WTC11 (cell line): Measurements from ENCODE around the gene FDXR. TPM values are rescaled to one million over a fixed set of nuclear protein-coding genes. Genes with fewer than 3 reads are reported as not detected.

Source experiments
- ATAC-seq: fragments of 200-7000 bp; cut with Tn5 transposase; 2 replicates; pipeline ENCODE4 v1.10.0; 2021; ENCODE audit warnings: mild to moderate bottlenecking, moderate library complexity
- CTCF ChIA-PET: fragments of 300-600 bp; sonication (Branson Sonifier 250); formaldehyde crosslinking; loops from one replicate; lab custom pipeline; 2021; ENCODE audit warnings: antibody characterized with exemption; lab: Charles Lee
- POLR2A ChIA-PET: fragments of 350-600 bp; sonication (Branson Sonifier 250); formaldehyde crosslinking; loops from one replicate; lab custom pipeline; 2021; ENCODE audit warnings: antibody characterized with exemption; lab: Charles Lee
- DNase-seq: peaks from one replicate; pipeline ENCODE4 v3.0.0; 2021; ENCODE audit warnings: low spot score
- H3K27ac Mint-ChIP-seq: 2 replicates; pipeline ENCODE4 v1.8.0; 2021; ENCODE audit warnings: mixed read lengths
- H3K27me3 Mint-ChIP-seq: 2 replicates; pipeline ENCODE4 v1.8.0; 2021; ENCODE audit warnings: low read depth, mild to moderate bottlenecking, moderate library complexity, mixed read lengths
- H3K36me3 Mint-ChIP-seq: 2 replicates; pipeline ENCODE4 v1.8.0; 2021; ENCODE audit warnings: mixed read lengths
- H3K4me1 Mint-ChIP-seq: 2 replicates; pipeline ENCODE4 v1.8.0; 2022; ENCODE audit warnings: mixed read lengths
- H3K4me3 Mint-ChIP-seq: 2 replicates; pipeline ENCODE4 v1.8.0; 2021; ENCODE audit warnings: mild to moderate bottlenecking, moderate library complexity, mixed read lengths
- H3K9me3 Mint-ChIP-seq: 2 replicates; pipeline ENCODE4 v1.8.0; 2021; ENCODE audit warnings: mixed read lengths
- AR ChIP-seq: fragments of 250-450 bp; sonication (Bioruptor Pico); IDR thresholded peaks from 2 replicates; pipeline ENCODE4 v1.9.0; 2021; ENCODE audit warnings: mild to moderate bottlenecking
- ATF2 ChIP-seq: sonication (generic); formaldehyde crosslinking; IDR thresholded peaks from 2 replicates; pipeline ENCODE4 v1.8.1; 2022; ENCODE audit warnings: low read depth, missing genetic modification reagents, borderline replicate concordance
- ATF3 ChIP-seq: sonication (generic); formaldehyde crosslinking; conservative IDR thresholded peaks from 2 replicates; pipeline ENCODE4 v1.8.1; 2022; ENCODE audit warnings: mild to moderate bottlenecking, missing genetic modification reagents
- ATF6 ChIP-seq: sonication (generic); formaldehyde crosslinking; IDR thresholded peaks from 2 replicates; pipeline ENCODE4 v1.8.1; 2023; ENCODE audit warnings: mild to moderate bottlenecking, missing genetic modification reagents
- FOXK1 ChIP-seq: sonication (generic); formaldehyde crosslinking; IDR thresholded peaks from 2 replicates; pipeline ENCODE4 v1.8.0; 2022; ENCODE audit warnings: mild to moderate bottlenecking, moderate library complexity, missing genetic modification reagents
- IRF2 ChIP-seq: sonication (generic); formaldehyde crosslinking; IDR thresholded peaks from 2 replicates; pipeline ENCODE4 v1.8.0; 2022; ENCODE audit warnings: low read depth, missing genetic modification reagents, borderline replicate concordance
- KAT7 ChIP-seq: sonication (generic); formaldehyde crosslinking; IDR thresholded peaks from 2 replicates; pipeline ENCODE4 v1.8.1; 2023; ENCODE audit warnings: missing genetic modification reagents, mild to moderate bottlenecking, borderline replicate concordance
- MXD4 ChIP-seq: fragments of 250-450 bp; sonication (Bioruptor Pico); IDR thresholded peaks from 2 replicates; pipeline ENCODE4 v1.8.0; 2021; ENCODE audit warnings: mild to moderate bottlenecking, moderate library complexity, borderline replicate concordance
- NFATC4 ChIP-seq: fragments of 250-450 bp; sonication (Bioruptor Pico); IDR thresholded peaks from 2 replicates; pipeline ENCODE4 v1.9.0; 2021; ENCODE audit warnings: mild to moderate bottlenecking
- PREB ChIP-seq: sonication (generic); formaldehyde crosslinking; IDR thresholded peaks from 2 replicates; pipeline ENCODE4 v1.8.1; 2022; ENCODE audit warnings: mild to moderate bottlenecking, missing genetic modification reagents, moderate library complexity, borderline replicate concordance
- PRRX2 ChIP-seq: fragments of 250-450 bp; sonication (Bioruptor Pico); IDR thresholded peaks from 2 replicates; pipeline ENCODE4 v1.8.0; 2021; ENCODE audit warnings: mild to moderate bottlenecking
- RELA ChIP-seq: sonication (generic); formaldehyde crosslinking; IDR thresholded peaks from 2 replicates; pipeline ENCODE4 v1.8.1; 2022; ENCODE audit warnings: missing genetic modification reagents, mild to moderate bottlenecking, borderline replicate concordance
- SMAD3 ChIP-seq: sonication (generic); formaldehyde crosslinking; IDR thresholded peaks from 2 replicates; pipeline ENCODE4 v1.8.0; 2022; ENCODE audit warnings: missing genetic modification reagents, mild to moderate bottlenecking, borderline replicate concordance
- SOX15 ChIP-seq: fragments of 250-450 bp; sonication (Bioruptor Pico); IDR thresholded peaks from 2 replicates; pipeline ENCODE4 v1.9.0; 2021; ENCODE audit warnings: mild to moderate bottlenecking
- TP53 ChIP-seq: sonication (generic); formaldehyde crosslinking; IDR thresholded peaks from 2 replicates; pipeline ENCODE4 v1.8.1; 2023; ENCODE audit warnings: mild to moderate bottlenecking, missing genetic modification reagents
- ZNF121 ChIP-seq: sonication (generic); formaldehyde crosslinking; IDR thresholded peaks from 2 replicates; pipeline ENCODE4 v1.8.0; 2023; ENCODE audit warnings: missing genetic modification reagents
- ZNF416 ChIP-seq: fragments of 250-450 bp; sonication (Bioruptor Pico); IDR thresholded peaks from 2 replicates; pipeline ENCODE4 v1.9.0; 2021; ENCODE audit warnings: mild to moderate bottlenecking, inconsistent platforms
- ZNF671 ChIP-seq: fragments of 250-450 bp; sonication (Bioruptor Pico); IDR thresholded peaks from 2 replicates; pipeline ENCODE4 v1.8.0; 2021; ENCODE audit warnings: mild to moderate bottlenecking
- total RNA-seq: library from RNA; stranded (reverse); gene quantifications from 3 replicates; pipeline ENCODE4 v1.2.3, GENCODE V29; 2021
- TF ChIP-seq, protein P1 (sequence below): sonication (generic); formaldehyde crosslinking; IDR thresholded peaks from 2 replicates; pipeline ENCODE4 v1.8.0; 2022; ENCODE audit warnings: missing genetic modification reagents
- TF ChIP-seq, protein P2 (sequence below): sonication (generic); formaldehyde crosslinking; IDR thresholded peaks from 2 replicates; pipeline ENCODE4 v1.8.0; 2022; ENCODE audit warnings: mild to moderate bottlenecking, missing genetic modification reagents

Gene FDXR
- total RNA-seq, 1 experiment from 2014 or later, result 52.8 TPM

- H3K9me3 Mint-ChIP-seq, result no peaks in the 10 kb centered on the region
- H3K4me3 Mint-ChIP-seq, result peak overlapping the region; percentile 78
- ChIA-PET POLR2A (no interaction called here), CTCF (interaction anchor here (0.6 to 1.8 kb wide), 10 partner anchors 21 to 173 kb away, joined by 3 to 12 read pairs (median 4); partner anchors contain the start of genes FDXR and HID1)
- DNase-seq (no peak), ATAC-seq (no peak)
- TF ChIP-seq ZNF121, result no peak
- TF ChIP-seq NFATC4, result no peak
- no peak for TF ChIP-seq ZNF416 (CRISPR knock-in tag)
- TF ChIP-seq AR (CRISPR knock-in tag), result no peak
- TF ChIP-seq SMAD3 (CRISPR knock-in tag), result no peak
- TF ChIP-seq, protein P1, sequence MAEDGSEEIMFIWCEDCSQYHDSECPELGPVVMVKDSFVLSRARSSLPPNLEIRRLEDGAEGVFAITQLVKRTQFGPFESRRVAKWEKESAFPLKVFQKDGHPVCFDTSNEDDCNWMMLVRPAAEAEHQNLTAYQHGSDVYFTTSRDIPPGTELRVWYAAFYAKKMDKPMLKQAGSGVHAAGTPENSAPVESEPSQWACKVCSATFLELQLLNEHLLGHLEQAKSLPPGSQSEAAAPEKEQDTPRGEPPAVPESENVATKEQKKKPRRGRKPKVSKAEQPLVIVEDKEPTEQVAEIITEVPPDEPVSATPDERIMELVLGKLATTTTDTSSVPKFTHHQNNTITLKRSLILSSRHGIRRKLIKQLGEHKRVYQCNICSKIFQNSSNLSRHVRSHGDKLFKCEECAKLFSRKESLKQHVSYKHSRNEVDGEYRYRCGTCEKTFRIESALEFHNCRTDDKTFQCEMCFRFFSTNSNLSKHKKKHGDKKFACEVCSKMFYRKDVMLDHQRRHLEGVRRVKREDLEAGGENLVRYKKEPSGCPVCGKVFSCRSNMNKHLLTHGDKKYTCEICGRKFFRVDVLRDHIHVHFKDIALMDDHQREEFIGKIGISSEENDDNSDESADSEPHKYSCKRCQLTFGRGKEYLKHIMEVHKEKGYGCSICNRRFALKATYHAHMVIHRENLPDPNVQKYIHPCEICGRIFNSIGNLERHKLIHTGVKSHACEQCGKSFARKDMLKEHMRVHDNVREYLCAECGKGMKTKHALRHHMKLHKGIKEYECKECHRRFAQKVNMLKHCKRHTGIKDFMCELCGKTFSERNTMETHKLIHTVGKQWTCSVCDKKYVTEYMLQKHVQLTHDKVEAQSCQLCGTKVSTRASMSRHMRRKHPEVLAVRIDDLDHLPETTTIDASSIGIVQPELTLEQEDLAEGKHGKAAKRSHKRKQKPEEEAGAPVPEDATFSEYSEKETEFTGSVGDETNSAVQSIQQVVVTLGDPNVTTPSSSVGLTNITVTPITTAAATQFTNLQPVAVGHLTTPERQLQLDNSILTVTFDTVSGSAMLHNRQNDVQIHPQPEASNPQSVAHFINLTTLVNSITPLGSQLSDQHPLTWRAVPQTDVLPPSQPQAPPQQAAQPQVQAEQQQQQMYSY (CRISPR knock-in tag), result no peak
- no peak for TF ChIP-seq RELA (CRISPR knock-in tag)
- no peak for TF ChIP-seq FOXK1 (CRISPR knock-in tag)
- no peak for TF ChIP-seq MXD4
- TF ChIP-seq ZNF671 (CRISPR knock-in tag), result no peak
- no peak for TF ChIP-seq ATF3
- TF ChIP-seq PREB (CRISPR knock-in tag), result no peak
- no peak for TF ChIP-seq TP53 (CRISPR knock-in tag)
- TF ChIP-seq SOX15 (CRISPR knock-in tag), result no peak
- no peak for TF ChIP-seq PRRX2 (CRISPR knock-in tag)
- H3K27me3 Mint-ChIP-seq, result peaks cover 70% of the 10 kb centered on the region
- no peak overlapping the region for H3K27ac Mint-ChIP-seq
- peaks cover 6% of the 10 kb centered on the region; the same call in 1 of the 2 replicates for H3K4me1 Mint-ChIP-seq
- no peaks in the 10 kb centered on the region for H3K36me3 Mint-ChIP-seq
Measured at GRCh38 chr17:74893936-74894671, 21.3 kb upstream of the FDXR start.

DNA sequence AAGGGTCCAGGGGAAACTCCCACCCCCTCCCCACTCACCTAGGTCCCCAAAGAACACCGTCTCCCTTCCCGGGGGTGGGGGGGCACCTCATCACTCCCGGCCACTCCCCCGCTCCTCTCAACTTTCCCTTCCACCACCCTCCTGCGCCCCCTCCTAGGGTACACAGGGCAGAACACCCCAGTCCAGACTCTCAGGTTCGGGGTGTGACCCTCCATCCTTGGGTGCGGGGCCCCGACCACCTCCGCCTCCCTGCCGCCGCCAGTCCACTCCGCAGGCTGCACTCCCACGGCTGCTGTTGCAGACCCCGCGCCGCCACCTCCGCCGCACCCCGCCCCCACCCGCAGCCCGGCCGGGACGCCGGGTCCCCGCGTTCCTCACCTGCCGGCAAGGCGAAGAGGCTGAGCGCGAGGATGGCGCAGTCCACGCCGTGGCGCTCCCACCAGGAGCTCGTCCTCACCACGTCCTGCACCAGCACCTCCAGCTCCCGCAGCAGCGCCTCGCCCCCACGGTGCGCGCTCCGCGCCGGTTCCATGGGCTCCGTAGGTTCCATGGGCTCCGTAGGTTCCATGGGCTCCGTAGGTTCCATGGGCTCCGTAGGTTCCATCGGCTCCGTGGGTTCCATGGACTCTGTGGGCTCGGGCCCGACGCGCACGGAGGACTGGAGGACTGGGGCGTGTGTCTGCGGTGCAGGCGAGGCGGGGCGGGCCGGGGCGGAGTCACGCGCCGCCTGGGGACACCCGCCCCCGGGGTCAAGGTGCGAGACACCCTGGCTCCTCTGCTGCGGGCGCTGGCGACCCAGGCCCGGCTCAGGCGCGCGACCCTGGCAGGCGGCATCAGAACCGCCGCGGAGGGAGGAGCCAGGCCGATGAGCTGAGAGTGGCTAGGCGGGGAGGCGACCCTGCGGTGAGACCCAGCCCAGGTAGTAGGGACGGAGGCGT lies 20.4 kb upstream of the FDXR start, which contains the start of gene FADS6:
TSS of gene FADS6 (minus strand) at position 660 of the 938 bp plus-strand sequence. CDS start at position 622, 38 bp downstream.
- POLR2A ChIA-PET, result no interaction called here
- TF ChIP-seq IRF2 (CRISPR knock-in tag) (no peak), ATF6 (CRISPR knock-in tag) (no peak), ZNF671 (CRISPR knock-in tag) (no peak), RELA (CRISPR knock-in tag) (peak; percentile 40; the same call in 1 of the 2 replicates), ATF2 (CRISPR knock-in tag) (no peak), KAT7 (CRISPR knock-in tag) (no peak)
- TF ChIP-seq, protein P2, sequence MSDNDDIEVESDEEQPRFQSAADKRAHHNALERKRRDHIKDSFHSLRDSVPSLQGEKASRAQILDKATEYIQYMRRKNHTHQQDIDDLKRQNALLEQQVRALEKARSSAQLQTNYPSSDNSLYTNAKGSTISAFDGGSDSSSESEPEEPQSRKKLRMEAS (CRISPR knock-in tag), result peak; percentile 59; the same call in 1 of the 2 replicates

More for the DNA sequence above, 20.4 kb upstream of the FDXR start, which contains the start of gene FADS6:
- peak; percentile 41 for DNase-seq
- peak; percentile 76 for ATAC-seq
- Mint-ChIP-seq H3K4me1 (peaks cover 10% of the 10 kb centered on the region), H3K9me3 (no peaks in the 10 kb centered on the region), H3K36me3 (no peaks in the 10 kb centered on the region), H3K27ac (no peak within 1 kb of the TSS), H3K27me3 (peaks cover 69% of the 10 kb centered on the region), H3K4me3 (peak within 1 kb of the TSS; percentile 78)
- CTCF ChIA-PET, result interaction anchor here (0.7 to 2.8 kb wide), 12 partner anchors 20 to 79 kb away, joined by 3 to 12 read pairs (median 4); partner anchors contain the start of genes FDXR, HID1 and OTOP2
